NCI-H345 treated with DMSO at 0.1 percent for 48 hours (cell line): ENCODE data around the gene CLASP1.

Experiments
- DNase-seq: peaks from one replicate; lab custom pipeline; 2025; ENCODE audit not compliant: unreplicated experiment; lab: John Stamatoyannopoulos, UW

The CLASP1 gene

GRCh38 chr2:121429927-121430520 lies 219.2 kb downstream of the CLASP1 start:
- DNase-seq: no peak

GRCh38 chr2:121429119-121429903 lies 220.0 kb downstream of the CLASP1 start:
- DNase-seq: no peak

DNA sequence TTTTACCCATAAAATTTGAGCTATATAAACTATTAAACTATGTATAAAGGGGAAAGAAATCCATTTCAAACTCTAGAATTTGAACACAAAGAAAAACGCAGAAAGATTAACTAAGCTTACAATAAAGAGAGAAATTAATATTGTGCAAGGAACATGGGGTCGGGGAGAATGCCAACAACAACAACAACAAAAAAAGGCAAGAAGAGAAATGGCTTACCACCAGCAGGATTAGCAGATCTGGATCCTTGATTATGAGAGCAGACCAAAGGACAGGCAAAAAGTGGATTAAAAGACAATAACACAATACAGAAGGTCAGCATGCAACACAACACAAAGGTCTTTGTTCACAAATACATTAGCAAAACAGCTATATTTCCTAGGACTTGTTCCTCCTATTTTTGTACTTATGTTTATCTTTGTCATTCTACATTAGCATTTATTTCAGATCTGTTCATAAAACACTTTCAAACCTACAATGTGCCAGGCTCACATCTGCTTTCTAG lies 222.0 kb downstream of the CLASP1 start:
- no peak for DNase-seq

DNA sequence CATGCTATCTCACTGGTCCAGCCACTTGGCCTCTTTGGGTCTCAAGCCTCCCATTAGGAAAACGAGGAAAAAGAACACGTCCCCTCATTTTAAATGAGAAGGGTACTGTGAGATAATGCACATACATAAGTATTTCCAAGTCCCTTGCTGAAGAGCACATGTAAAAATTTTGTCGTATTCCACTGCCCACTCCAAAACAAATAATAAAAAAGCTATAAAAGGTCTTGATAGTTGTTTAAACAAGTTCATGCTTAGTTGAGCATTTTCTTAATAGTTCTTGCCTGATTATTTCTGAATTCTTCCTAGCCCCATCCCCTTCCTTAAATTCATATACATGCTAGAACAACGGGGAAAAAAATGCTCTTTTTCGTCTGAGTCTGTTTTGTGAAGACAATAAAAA lies 228.8 kb downstream of the CLASP1 start:
- no peak for DNase-seq

DNA sequence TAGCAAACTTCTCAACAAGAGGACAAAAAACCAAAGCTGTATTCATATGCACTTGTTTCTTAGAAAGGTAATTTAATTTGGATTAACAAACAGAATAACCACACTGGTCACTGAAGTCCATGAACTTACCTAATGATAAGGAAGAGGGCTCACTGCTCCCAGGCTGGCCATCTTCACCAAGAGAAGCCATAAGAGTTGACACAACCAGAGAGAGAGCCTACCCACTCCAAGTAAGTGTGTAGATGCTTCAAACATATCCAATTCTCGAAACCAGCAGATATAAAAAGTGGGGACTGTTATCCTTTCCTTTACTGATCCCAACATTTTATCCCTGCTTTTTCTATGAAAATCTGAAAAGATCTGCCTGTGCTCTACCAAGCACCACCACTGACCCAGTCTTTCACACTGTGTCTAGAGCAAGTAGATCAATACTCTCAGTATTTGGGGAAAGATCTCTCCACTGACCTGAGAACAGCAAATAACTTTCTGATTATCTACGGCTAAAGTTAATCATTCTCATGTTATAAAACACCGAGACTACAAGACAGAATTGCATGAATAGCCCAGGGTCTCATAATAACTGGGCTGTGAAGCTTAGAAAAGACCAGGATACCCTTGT lies 230.1 kb downstream of the CLASP1 start:
- DNase-seq: no peak

DNA sequence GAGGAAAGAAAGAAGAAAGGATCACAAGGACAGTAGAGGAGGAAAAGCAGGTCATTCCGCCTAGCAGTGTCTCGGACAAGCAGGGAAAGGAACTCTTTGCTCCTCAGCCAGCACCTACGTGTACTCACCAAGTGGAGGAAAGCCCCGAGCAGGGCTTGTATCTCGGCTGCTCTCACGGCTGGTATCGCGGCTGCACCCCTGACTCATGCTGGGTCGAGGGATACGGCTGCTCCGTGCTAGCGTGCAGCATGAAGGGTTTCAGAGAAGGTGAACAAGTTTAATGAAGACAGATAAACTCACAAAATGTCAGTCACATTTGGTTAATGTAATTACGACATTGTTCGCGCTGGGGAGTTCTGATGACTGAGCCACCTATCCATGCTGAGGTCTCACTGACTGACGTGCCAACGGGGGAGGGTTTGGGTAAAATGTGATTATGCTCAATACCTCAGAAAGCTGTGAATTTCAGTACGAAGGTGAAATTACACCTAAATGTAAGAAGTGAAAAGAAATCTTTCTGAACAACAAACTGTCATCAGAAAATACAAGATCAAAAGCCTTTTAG lies 230.7 kb downstream of the CLASP1 start:
- no peak for DNase-seq

GRCh38 chr2:121417826-121418225 lies 231.4 kb downstream of the CLASP1 start:
- no peak for DNase-seq

- no peak for DNase-seq
Observed at GRCh38 chr2:121415727-121416126, 233.5 kb downstream of the CLASP1 start.

DNA sequence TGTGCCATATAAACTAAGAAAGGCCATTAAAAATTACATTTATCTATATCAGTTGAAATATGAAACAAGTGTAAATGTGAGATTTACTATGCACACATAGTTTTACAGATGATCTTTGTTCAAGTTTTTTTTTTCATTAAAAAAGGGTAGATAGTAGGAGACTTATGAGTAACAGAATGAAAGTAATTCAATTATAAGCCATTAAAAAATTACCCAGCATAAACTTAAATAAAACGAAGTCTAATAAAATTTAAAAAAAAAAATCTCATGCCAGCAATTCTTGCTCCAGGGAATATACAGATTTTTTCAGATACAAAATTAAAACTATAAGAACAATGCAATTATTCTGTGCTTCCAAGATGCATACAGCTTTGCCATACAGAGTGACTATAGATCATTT lies 236.9 kb downstream of the CLASP1 start:
- no peak for DNase-seq

- DNase-seq: no peak
Observed at GRCh38 chr2:121409966-121410365, 239.3 kb downstream of the CLASP1 start.

GRCh38 chr2:121409388-121409787 lies 239.9 kb downstream of the CLASP1 start:
- DNase-seq: no peak

GRCh38 chr2:121408641-121409040 lies 240.6 kb downstream of the CLASP1 start:
- DNase-seq: no peak

DNA sequence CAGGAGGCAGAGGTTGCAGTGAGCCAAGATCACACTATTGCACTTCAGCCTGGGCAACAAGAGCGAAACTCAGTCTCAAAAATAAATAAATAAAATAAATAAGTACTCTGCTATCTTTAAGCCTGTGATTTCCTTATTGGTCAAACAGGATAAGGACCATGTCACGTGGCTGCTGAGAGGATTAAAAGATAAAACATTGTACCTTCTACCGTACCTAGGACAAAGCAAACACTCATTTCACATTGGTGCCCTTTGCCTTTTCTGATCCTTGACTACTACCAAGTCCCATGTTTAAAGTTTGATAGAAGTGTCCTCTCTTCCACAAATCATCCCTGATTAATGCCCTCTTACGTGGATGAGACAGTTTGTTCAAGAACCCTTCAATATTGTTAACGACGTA lies 244.0 kb downstream of the CLASP1 start:
- DNase-seq: no peak

DNA sequence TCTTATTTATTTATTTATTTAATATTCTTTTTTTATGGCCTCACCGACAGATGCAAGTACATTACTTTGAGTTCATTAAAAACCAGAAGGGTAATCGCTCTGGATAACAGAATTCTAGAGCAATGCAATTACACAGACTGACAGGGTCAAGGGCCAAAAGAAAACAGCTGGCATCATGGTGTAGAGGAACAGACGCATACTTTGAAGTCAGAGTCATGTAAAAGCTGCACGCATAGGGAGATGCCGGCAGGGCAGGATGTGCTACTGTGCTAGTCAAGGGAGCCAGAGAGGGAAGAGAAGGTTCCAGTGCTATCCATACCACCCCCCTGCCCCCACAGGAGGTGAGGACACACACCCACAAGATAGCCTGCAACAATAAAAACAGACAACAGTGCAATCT lies 249.1 kb downstream of the CLASP1 start:
- DNase-seq: no peak

DNA sequence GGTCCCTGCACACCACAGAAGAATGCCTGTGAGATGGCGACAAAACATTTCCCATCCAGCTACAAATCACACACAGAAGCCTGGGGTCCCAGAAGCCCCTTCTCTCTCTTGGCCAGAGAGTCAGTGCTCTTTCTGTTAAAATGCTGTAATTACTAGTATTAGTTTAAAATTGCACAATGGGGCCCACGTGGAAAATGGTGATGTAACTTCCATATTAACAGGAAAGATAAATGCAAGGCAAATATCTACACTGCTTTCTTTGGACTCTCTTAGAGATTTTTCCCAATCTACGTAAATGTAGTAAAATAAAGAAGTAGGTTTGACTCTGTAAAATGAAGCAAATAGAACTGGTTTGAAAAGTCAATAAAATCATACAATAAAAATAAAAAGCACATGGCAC lies 250.4 kb downstream of the CLASP1 start:
- DNase-seq: no peak

GRCh38 chr2:121390082-121390692 lies 259.1 kb downstream of the CLASP1 start:
- no peak for DNase-seq

DNA sequence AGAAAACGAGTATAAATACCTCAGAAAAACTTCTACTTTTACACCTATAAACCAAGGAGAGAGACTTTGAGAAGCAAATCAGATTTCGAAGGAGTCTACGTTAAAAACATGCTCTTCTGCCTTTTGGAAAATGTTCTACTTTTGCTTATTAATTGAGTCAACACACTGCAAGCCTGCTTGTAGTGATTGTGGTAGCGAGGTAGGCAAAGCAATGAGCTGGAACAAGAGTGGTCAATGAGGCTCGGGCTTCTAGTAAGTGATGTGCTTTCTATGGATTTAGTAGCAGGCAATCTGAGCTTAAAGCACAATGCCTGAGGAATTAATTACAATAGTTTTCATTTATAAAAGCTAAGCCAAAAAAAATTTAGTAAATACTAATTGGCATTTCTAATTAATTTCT lies 260.9 kb downstream of the CLASP1 start:
- no peak for DNase-seq

DNA sequence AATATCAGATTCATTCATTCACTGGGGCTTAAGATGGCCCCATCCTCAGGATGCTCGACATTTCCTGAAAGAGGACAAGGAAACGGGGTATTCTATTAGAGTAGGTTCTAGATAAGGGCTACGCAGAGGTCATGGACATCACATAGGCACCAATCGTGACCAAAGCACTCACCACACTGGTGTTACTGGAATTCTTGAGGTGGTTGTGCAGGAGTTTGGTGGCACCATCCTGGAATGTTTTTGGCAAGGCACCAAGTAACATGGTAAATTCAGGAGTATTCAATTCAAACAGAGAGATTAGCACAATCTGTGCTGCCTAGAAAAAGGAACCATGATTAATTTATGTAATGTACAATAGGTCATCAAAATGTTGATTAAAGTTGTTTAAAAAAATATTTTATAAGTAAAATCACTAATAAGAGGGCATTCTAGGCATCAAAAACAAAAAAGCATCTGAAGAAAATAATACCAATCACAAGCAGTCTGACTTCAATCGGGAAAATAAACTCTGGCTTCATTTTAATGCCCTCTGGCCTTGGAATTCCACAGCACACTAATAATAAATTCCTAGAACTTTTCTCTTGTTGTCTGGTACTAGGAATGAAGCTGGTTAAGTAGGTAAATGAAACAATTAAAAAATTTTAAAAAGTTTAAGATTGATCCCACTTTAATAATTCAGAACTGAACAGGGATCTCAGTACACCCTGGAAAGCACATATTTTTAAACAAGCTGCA lies 261.5 kb downstream of the CLASP1 start:
- no peak for DNase-seq

- no peak for DNase-seq
Observed at GRCh38 chr2:121386707-121387106, 262.6 kb downstream of the CLASP1 start.

DNA sequence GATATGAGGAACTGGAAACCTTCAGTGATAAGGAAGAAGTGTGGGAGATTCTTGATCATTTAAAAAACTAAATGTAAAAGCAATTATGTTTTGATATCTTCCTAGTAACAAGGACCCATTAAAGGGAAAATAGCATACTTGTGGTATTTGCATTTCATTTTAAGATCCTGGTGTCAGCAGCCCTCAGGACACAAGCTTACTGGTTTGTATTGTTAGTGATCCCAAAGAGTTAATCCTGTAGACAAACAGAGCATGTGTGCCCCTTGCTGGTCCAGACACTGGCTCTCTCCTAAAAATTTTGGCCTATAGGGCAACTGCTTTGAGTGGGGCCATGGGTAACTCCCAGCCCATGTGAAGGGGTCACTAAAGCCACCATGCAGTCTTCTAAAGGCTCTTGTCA lies 263.2 kb downstream of the CLASP1 start:
- DNase-seq: no peak

DNA sequence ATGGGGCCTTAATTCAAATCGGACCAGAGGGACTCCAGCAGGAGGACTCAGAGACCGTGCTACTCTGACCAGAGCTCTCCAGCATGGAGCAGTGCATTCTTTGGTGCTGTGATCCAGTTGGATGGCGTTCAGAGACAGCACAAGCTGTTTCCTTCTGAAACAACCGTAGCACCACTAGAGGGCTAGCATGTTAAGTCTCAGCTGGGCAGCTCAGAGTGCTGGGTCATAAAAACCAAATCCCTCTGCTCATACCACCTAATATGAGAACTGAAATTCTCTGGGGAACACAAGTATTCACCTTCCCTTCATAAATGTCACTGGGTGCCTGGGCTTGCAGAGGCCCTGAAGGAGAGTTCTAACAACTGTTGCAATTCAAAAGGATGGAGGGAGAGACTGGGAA lies 266.5 kb downstream of the CLASP1 start:
- no peak for DNase-seq
